ENCODE data around the gene TBC1D16.

Gene TBC1D16

DNA sequence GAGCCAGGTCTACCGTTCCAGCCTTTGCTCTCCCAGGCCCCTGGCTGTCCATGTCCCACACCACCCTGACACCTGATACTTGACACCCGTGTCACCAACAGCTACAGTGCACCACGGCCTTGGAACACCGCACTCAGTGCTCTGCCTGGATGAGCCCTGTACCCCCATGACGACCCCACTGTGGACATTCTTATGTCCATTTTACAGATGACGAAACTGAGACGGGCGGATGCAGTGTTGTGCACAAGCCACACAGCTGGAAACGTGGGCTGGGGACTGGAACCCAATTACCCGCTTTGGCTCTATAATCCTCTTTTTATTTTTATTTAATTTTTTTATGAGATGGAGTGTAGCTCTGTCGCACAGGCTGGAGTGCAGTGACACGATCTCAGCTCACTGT is 112.9 kb downstream of the TBC1D16 start:
- no peak for DNase-seq

DNA sequence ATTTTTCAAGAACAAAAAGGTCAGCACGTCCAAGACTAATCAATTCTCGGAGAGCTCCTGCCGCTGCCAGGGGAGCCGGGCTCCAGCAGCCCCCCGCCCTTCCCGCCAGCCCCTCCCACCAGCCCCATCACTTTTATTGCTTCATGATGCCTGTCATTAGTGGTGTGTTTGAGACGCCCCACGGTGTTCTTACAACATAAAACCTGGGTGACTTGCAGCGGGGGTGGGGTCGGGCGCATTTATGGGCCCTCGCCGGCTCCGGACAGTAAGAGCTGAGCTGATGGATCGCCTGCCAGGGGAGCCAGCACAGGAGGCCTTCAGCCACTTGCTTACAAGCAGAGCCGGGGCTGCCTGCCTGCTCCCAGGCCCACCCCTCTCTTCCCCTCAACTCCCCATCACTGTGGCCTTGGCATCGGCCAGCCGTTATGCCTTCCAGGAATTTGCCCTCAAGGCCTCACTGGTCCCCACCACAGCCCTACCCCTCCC is 113.5 kb downstream of the TBC1D16 start:
- no peak for DNase-seq

DNA sequence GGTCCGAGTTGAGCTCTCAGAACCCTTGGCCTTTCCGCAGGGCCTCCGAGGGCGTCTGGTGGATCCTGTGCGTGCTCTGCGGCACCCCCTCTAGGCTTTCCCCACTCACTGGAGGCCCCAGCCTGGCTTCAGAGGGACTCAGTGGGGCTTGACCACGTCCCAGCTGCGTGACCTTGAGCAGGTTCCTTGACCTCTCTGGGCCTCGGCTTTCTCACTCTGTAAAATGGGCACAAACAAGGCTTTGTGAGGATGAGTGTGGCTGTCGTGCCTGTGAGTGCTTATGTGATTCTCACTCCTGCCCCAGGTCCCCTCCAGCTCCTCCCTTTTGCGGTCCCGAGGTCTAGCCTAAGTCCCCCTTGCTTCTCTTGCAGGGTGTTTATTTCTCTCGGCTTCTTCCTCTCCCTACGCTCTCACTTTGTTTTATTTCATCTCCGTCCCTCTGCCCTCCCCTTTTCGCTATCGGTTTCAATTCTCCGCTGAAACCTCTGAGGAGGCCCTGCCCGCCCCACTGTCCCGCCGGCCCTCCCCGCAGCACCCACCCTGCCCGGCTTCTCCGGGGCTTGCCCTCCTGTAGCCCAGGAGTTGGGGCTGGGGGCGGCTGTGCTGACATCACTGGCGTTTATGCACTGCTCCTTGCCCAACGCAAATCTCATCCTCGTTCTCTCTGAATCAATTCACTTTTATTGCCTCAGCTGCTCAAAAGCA is 114.1 kb downstream of the TBC1D16 start:
- peak; percentile 32 for DNase-seq

DNA sequence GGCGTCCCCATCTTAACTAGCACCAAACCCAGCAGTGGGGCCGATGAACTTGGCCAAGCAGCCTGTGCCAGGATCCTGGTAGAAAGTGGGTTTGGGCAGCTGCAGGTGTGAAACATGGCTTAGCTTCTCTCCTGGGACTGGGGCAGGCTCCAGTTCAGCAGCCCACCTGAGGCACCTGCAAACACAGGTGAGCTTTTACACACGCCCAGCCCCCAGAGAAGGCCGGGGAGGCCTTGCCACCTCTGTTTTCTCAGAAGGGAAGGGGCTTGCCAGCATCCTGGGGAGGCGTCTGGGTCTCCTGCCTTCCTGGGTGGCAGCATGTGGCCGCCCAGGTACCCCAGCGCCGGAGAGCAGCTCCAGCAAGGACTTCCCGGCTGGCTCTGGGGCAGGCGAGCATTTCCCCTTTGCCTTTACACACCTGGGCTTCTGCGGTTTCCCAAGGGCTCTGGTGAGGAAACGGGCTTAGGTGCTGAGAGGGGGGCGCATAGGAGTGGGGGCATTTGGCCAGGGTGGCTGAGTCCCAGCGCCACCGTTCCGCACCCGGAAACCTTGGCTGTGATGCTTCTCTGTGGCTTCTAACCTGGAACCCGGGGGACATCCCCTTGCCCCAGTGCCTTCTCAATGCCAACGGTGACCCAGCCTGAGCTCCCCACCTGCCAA is 114.8 kb downstream of the TBC1D16 start:
- no peak for DNase-seq

DNA sequence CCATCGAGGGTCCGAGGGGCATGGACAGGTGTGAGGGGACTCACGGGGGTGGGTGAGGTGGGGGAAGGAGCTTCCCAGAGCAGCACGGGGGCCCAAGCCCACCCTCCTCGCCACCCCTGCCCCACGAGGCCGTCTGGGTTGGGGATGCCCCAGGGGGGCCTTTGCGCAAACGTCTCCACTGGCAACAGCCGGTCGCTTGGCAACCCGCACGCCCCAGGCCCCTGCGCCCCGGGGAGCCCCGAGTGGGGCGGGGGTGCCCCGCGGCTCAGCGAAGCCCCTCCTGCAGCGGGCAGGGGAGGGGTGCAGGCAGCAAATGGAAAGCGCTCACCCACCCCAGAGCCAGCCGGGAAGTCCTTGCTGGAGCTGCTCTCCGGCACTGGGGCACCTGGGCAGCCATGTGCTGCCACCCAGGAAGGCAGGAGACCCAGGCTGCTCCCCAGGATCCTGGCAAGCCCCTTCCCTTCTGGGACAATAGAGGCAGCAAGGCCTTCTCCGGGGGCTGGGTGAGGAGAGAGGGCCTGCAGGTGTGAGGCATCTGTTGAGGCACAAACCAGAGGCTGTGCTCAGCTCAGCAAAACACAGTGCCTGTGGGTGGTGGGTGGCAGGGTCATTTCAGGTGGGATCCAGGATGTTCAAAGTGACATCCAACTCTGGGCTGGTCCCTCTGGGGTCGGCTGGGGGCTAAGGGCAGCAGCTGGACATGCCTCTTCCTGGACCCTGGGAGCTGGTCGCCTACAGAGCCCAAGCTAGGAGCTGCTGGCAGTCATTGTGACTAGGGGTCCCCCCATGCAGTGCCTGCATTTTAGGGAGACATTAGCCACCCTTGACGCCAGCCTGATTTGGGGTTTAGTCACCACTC is 115.6 kb downstream of the TBC1D16 start:
- no peak for DNase-seq

DNA sequence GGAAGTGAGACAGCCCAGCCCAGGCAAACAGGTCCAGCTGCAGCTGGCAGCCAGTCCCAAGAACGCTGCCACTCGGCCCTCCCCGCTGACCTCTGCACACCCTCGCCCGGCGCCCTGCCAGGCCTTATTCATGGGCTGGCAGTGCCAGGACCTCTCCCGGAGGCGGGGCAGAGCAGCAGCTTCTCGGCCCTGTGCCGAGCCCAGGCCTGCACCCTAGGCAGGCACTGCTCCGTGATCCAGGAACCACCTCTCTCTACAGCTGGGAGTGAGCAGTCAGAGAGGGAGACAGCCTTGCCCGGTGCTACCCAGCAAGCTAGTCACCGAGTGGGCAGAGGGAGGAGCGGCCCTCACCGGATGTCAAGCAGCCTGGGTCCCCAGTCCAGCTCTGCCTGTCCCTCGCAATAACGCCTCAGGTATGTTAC is 116.5 kb downstream of the TBC1D16 start:
- DNase-seq: no peak

DNA sequence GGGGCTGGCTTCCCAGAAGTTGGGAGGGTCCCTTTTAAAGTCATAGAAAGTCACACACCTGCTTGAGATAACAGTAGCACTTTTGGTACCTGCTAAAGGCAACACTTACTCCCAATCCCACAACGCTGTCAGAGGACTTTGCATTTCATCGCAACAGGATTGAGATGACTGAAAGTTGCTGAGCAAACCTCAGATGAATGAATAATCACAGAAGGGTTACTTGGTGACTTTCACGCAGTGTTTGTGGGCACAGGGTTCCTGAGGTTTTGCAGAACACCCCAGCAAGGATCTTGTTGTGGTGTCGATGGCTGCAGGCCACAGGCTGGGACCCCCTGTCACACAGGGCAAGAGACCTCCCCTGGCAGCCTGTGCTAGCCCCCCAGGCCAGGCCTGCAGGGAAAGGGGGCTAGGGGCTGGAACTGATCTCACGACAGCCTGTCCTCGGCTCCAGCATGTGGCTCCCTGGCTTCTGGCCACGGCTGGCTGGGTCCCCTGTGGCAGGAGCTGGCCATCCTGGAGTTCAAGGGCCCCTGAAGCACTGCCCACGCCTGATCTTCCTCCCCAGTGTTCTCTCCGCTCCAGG is 117.0 kb downstream of the TBC1D16 start:
- no peak for DNase-seq

DNA sequence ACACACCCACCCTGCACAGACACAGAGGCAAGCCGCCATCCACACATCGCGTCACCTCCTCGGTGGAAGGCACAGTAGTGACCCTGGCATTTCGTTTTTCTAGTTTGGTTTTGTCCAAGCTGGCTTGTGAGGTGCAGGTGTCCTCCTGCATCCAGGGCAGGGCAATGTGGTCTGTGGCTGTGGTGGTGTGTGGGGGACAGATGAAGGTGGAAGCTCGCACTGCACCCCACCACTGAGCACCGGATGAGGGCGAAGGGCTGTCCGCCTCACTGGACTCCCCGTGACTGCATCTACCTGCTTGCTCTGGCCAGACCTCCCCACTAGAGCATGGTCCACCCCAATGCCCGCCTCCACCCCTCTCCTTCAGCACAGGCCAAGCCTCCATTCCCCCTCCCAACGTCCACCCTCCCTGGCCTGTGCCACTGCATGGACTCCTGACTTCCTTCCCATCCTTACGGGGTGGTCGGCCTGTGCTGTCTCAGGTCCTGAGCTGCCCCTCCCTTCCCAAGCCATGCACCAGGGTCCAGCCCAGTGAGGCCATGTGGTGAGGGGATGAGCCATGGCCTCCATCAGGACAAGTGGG is 117.7 kb downstream of the TBC1D16 start:
- DNase-seq: no peak

DNA sequence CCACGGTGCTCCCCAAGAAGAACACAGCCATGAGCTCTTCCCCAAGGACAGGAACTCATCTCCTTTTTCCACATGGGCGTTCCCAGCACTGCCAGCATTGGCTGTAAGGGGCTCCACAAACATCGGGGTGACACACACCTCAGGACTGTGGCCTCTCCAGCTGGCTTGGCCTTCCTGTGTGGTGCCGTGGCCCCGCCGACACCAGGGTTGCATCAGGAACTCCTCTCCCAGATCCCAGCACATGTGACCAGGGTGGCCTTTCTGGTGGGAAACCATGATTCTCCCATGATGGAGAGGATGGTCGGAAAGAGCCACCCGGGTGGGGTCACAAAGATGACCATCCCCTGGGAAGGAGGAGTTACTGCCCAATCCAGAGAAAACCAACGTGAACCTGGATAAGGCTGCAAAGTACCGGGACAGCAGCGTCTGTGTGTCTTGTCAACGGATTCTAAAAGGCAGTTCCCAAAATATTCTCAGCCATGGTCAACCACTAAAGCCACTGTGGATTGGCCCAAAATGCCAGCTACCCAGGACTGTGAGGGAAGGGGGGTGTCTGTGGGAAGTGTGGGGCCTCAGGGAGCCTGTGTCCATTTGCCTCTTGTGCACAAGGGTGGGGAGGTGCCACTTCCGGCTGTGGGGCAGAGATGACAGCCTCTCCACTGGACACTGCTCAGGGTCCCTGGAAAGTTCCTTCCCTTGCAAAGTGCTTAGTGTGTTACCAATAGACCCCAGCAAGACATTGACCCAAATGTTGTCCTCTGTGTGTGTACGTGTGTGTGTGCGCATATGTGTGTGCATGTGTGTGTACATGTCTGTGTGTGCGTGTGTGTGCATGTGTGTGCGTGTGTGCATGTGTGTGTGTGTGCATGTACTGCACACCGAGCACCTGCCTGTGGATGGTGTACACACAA is 118.4 kb downstream of the TBC1D16 start:
- DNase-seq: no peak

DNA sequence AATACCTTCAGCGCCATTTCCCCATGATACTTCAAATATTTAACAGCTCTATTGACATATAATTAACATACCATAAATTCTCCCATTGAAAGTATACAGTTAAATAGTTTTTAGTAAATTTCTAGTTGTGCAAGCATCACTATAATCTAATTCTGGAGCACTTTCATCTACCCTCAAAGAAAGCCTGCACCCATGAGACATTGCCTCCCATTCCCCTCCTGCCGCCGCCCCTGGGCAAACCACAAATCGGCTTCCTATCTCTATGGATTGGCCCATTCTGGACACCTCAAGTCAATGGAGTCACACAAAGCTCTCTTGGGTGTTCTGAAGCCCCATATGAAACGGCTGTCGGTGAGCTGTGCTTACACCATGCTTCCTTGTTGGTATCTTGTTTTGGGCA is 119.2 kb downstream of the TBC1D16 start:
- DNase-seq: no peak

DNA sequence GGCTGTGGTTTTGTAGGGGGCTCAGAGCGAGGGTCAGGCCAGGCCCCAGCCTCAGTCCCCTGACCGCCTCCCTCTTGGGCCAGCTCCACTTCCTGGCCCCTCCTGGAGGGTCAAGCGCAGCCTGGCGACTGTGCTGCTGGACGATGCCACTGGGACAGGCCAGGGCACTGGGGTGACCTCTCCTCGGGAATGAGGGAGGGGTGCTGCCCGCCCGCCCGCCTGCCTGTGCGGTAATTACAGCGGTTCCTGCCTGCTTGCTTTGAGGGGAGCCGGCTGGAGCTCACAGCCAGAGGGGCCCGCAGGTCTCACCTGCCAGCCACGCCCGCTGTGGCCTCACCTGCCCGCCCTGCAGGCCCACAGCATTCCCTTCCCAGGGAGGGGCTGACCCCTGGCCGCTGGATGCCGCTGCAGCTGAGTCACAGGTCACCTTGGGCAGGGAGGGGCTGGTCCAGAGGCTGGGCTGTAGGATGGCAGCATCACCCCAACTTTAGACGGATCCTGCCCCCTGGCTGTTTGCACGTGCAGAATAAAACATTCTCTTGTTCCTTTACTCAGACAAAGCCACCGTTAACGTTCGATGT is 119.7 kb downstream of the TBC1D16 start:
- DNase-seq: peak; percentile 42

DNA sequence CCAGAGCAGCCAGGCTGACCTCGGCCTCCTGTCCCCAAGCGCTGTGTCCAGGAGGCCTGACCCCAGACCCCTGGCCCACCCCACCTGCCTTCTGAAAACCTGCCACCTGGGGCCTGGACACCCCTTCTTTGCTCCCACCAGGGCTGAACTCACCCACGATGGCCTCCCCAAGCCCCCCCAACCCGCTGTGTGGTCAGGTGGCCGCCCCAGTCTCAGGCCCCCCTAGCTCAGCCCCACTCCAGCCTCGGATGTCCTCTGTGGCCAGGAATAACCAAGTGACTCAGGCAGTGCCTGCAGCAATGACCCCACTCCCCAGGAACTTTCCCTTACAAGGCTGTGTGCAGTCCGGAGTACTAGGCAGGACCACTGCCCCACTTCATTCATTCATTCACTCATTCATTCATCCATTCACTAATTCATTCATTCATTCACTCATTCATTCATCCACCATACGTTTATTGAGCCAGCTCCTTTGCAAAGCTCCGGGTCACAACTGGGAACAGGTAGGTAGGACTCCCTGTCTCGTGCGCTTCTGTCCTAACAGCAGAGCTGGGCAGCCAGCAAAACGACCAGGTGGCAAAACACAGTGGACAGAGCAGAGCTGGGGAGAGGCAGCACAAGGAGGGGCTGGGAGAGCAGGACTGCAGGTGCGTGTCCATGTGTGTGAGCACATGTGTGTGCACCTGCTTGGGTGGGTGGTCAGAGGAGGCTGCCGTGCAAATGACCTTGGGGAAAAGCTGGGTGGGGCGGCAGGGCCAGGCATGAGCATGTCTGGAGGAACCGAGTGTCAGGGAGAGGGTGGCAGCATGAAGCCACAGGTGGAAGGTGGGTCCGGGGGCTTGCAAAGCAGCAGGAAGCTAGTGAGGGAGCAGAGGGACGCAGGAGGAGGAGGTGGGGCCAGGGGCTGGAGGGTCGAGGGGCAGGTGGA is 120.6 kb downstream of the TBC1D16 start:
- DNase-seq: no peak

DNA sequence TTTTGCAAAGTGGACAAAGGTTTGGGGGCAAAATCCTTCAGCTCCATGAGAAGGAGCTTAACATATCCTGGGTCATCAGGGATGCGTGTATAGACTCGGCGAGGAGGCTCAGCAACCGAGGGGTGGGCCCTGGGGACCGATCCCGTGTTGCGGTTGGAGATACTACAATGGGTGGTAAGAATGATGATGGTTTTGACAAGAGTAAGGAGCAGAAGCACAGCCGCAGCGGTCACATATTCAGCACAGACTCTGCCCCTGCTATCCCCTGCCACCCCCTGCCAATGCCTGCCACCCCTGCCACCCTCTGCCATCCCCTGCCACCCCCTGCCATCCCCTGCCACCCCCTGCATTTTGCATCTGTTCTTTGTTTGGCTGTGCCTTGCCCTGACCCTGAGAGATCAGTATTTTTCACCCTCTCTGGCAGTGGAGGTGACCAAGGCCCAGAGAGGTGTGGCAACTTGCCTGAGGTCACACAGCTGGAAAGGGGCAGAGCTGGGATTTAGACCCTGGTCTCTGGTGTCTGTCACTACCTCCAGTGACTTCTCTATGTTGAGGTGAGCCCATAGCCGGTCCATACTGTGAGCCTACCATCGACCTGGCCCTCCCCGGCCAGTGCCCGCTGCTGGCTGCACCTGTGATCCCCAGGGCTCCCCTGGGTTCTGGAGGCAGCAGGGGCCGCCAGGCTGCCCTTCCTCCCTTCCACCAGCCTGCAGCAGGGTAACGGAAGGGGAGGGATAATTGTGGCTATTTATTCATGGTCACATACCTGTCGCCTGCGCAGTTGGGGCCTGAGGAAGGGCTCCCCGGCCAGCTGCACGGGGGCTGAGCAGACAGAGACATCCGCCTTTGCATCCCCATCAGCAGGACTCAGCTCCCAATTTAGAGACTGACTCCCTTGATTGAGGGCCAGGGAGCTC is 121.5 kb downstream of the TBC1D16 start:
- no peak for DNase-seq

DNA sequence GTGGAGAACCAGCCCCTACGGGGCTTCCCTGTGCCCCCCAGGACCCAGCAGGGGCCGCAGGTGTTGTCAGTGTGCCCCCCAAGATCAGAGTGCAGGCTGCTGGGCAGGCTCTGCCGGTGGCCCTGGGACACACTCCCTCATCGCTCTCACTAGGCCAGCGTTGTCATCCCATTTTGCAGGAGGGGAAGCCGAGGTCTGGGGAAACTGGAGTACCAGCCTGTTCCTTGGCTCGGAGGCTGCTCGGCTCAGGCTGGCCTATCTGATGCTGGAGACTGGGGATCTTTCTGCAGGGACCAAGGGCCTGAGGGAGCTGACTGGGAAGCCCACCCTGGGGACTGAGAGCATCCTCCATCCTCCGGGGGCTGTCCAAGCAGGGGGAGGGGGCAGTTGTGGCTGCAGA is 122.2 kb downstream of the TBC1D16 start:
- DNase-seq: no peak

DNA sequence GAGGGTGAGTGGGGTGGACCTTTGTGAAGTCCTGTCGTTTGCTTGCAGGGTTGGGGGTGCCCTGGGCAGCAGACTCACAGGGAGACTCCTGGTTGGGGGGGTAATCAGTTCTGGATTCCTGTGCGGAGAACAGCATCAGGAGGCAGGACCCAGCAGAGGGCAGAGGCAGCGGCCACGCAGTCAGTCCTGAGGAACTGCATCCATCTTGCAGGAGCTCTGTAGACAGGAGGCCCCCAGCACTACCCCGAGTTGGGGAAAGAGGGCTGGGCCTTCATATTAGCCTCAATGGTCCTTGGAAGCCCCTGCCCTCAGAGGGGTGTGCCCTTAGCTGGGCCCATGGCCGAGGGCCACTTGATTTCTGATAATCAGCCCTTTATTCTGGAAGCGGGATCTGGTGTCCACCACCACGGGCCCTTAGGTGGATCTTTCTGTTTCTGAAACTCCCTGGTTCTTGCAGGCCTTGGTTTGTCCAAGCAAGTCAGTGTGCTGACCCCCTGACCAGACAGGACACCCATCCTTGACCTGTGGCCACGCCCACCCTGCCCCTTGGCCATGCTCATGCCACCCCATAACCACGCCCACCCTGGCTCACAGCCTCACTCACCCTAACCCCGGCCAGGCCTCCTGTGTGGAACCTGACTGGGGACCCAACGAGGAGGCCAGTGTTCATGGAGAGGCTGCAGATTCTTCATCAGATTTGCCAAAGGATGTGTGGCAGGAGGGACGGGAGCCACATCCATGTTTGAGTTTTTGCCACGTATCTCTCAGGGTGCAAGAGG is 122.9 kb downstream of the TBC1D16 start:
- no peak for DNase-seq

DNA sequence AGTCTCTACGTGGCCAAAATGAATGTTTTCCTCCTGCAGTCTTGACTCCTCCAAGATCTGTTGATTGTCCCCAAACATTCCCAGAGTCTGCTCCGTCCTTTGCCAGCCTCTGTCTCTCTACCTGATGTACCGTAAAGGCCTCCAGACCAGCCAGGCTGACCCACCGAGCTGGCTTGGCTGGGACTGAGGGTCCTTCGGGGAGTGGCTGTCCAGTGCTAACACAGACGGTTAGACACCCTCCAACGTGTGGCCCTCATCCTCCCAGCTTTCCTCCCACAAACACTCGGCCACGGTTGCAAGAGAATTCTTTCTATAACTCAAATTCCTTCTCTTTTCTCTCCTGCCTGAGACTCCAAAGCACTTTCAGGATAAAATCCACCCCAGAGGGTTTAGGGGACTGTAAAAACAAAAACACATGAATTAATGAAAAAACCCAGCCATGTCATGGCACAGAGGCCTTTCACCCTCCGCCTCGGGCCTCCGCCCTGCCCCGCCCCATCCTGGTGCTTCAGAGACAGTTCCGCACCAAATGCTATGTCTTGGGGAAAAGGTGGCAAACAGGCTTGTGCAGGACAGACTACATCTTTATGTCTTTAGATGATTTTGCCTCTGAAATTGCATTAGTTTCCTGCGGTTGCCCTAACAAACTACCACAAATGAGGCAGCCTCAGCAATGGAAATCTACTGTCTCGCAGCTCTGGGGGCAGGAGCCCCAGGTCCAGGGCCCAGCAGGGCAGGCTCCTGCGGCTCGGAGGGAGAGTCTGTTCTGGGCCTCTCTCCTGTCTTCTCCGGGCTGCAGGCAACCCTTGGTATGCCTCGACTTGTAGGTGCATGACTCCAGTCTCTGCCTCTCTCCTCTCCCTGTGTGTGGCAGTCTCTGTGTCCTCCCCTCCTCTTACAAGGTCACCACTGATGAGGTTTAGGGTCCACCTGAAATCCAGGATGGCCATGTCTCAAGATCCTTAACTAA is 124.0 kb downstream of the TBC1D16 start:
- no peak for DNase-seq

DNA sequence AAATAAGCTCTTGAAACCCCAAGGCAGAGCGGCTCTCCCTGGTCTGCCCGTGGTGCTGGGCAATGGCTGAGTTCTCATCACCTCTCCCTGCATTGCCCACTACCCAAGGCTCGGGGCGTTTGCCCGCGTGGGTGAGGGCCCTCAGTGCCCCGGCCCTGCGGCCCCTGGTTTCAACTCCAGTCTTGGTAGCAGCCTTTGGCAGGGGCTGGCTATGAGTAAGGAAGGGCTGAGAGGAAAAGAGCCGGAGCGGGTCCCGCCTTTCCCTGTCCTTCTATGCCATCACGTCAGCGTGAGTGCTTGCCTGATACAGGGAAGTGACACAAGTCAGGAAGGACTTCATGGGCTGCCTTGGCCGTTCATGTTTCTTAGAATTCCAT is 124.7 kb downstream of the TBC1D16 start:
- no peak for DNase-seq

Data from suppressor macrophage treated with lipopolysaccharide for 4 hours (primary cell).